ENCODE results near the gene STAT4. TPM values are rescaled to one million over a fixed set of nuclear protein-coding genes. Genes with fewer than 3 reads are reported as not detected.

The STAT4 gene
- total RNA-seq, 1 experiment from 2014 or later: 0.33 TPM

DNA sequence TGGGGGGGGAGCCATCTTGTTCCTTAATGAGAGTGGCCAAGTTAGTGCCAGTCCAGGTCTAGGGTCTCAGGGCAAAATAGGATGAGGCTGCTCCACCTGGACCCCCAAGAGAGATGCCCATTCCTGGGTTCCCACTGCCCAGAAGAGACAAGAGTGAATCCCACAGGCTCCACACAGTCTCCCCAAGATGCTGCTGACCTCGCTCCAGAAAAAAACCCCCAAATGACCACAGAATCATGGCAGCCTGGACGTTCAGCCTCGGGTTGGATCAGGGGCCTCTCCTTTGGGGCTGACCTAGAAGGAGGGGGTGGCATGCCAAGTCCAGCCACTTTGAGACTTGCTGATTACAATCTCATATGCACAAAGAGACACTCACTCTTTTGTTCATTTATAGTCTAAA, 161.9 kb downstream of the STAT4 start:
- Histone ChIP-seq H2BK5ac (ENCODE audit: insufficient read length, low read length) (no peak overlapping the region), H2AFZ (ENCODE audit: low read length) (no peak overlapping the region), H3K23me2 (ENCODE audit: insufficient read length, low read depth, low read length, poor library complexity, severe bottlenecking) (no peaks in the 10 kb centered on the region), H4K20me1 (ENCODE audit: control insufficient read depth, insufficient read depth, insufficient read length) (no peaks in the 10 kb centered on the region), H4K91ac (ENCODE audit: insufficient read length, low read depth, low read length) (no peak overlapping the region), H4K5ac (ENCODE audit: insufficient read length, low read depth, low read length) (no peak overlapping the region), H3K23ac (ENCODE audit: insufficient read length, low read depth, low read length) (no peak overlapping the region), H3K9ac (ENCODE audit: extremely low read depth, insufficient read length, low read length) (no peak overlapping the region), H3K4me1 (ENCODE audit: insufficient read depth, low read length) (no peaks in the 10 kb centered on the region), H2BK20ac (ENCODE audit: low read depth, low read length, poor library complexity, severe bottlenecking) (no peak overlapping the region), H3K9me3 (ENCODE audit: control insufficient read depth, low read depth, low read length) (no peaks in the 10 kb centered on the region), H4K8ac (replicated peaks; ENCODE audit: insufficient read length, low read depth, low read length) (no peak overlapping the region), H3K4me2 (ENCODE audit: insufficient read depth, insufficient read length, low read length) (no peak overlapping the region), H2AK5ac (ENCODE audit: insufficient read length, low read length) (no peak overlapping the region), H3K27me3 (ENCODE audit: insufficient read depth, low read length) (no peaks in the 10 kb centered on the region), H2BK12ac (ENCODE audit: insufficient read length, low read depth, low read length) (no peak overlapping the region), H2BK120ac (ENCODE audit: low read depth, low read length, poor library complexity, severe bottlenecking) (no peak overlapping the region), H3K18ac (ENCODE audit: insufficient read length, low read depth, low read length) (no peak overlapping the region), H3K79me1 (ENCODE audit: insufficient read depth, low read depth, low read length, poor library complexity, severe bottlenecking) (no peaks in the 10 kb centered on the region), H2BK15ac (ENCODE audit: low read depth, low read length) (no peak overlapping the region), H3K79me2 (ENCODE audit: insufficient read depth, low read length) (no peaks in the 10 kb centered on the region), H3K56ac (ENCODE audit: insufficient read length, low read depth, low read length) (no peak overlapping the region), H3T11ph (ENCODE audit: low read length) (no peak overlapping the region), H3K4ac (ENCODE audit: low read depth, low read length) (no peak overlapping the region), H3K14ac (ENCODE audit: insufficient read depth, low read length) (no peak overlapping the region), H3K27ac (ENCODE audit: insufficient read length, low read depth, low read length) (no peak overlapping the region)
- no peaks in the 10 kb centered on the region for H3K9me3 Mint-ChIP-seq
- WGBS (ENCODE audit: extremely low coverage, insufficient read length, low lambda C conversion rate): no CpG with 5 or more reads among the region's 3 CpGs
- DNase-seq: no peak
- H3K27me3 Mint-ChIP-seq (ENCODE audit: low read depth): no peaks in the 10 kb centered on the region
- H3K4me3 Mint-ChIP-seq: no peak overlapping the region
- TF ChIP-seq, protein P1, sequence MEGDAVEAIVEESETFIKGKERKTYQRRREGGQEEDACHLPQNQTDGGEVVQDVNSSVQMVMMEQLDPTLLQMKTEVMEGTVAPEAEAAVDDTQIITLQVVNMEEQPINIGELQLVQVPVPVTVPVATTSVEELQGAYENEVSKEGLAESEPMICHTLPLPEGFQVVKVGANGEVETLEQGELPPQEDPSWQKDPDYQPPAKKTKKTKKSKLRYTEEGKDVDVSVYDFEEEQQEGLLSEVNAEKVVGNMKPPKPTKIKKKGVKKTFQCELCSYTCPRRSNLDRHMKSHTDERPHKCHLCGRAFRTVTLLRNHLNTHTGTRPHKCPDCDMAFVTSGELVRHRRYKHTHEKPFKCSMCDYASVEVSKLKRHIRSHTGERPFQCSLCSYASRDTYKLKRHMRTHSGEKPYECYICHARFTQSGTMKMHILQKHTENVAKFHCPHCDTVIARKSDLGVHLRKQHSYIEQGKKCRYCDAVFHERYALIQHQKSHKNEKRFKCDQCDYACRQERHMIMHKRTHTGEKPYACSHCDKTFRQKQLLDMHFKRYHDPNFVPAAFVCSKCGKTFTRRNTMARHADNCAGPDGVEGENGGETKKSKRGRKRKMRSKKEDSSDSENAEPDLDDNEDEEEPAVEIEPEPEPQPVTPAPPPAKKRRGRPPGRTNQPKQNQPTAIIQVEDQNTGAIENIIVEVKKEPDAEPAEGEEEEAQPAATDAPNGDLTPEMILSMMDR (conservative IDR thresholded peaks at IDR 0.05): no peak
- H3K36me3 Mint-ChIP-seq (ENCODE audit: insufficient read depth in 1 of 3, low read depth in 3 of 3): peaks cover 56 to 93% (median 83%) of the 10 kb centered on the region in 3 experiments
- H3K4me1 Mint-ChIP-seq: no peaks in the 10 kb centered on the region
- no peak overlapping the region for H3K27ac Mint-ChIP-seq
